NCI-H2196 (cell line): ENCODE data around the gene IFI6.

Source experiments
- DNase-seq: peaks from one replicate; lab custom pipeline; 2025; ENCODE audit not compliant: unreplicated experiment; lab: John Stamatoyannopoulos, UW

IFI6 gene

GRCh38 chr1:27676410-27676809, 4.4 kb upstream of the IFI6 start:
- DNase-seq, result no peak

DNA sequence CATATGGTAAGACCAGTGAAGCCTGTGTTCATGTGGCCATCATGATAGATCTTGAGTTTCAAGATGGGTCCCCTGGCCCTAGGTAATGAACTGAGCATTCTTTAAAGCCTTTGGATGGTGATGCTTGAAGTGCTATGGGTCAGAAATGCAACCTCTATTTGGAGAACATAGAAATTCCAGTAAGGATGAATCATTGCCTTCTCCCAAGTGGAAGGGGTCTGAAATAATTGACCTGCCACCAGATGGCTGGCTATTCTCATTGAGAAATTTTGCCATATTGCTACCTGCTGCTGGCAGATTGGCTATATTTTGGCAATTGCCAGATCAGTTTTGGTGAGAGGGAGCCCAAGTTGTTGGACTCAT, 739 bp upstream of the IFI6 start:
- DNase-seq, result no peak

GRCh38 chr1:27669876-27670275, 2.1 kb downstream of the IFI6 start:
- DNase-seq, result no peak

DNA sequence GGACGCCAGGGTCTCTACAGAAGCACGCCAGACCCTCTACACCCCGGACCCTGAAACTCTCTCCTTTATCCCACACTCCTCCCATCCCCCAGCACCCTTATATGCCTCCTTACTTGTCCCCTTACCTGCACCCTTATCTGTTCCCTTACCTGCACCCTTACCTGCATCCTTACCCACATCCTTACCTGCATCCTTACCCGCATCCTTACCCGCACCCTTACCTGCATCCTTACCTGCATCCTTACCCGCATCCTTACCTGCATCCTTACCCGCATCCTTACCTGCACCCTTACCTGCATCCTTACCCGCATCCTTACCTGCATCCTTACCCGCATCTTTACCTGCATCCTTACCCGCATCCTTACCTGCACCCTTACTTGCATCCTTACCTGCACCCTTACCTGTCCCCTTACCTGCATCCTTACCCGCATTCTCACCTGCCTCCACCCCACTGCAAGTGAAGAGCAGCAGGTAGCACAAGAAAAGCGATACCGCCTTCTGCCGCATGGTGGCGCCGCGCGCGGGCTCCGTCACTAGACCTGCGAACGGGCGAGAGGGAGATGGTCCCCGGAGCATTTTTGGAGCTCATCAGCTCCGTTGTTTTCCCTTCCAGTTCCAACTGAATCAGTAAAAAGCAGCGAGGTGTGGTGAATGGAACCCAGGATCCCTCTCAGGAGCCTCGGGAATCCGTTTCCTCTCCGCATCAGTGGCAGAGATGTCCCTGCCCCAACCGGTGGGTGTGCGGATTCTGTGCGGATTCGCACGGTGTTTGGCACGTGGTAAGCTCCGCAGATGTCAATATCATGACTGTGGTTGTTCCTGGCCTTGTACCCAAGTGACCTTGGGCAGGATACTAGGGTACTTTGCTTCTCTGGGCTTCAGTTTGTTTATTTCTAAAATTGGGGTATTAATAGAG, 2.9 kb downstream of the IFI6 start:
- DNase-seq, result peak; percentile 66

DNA sequence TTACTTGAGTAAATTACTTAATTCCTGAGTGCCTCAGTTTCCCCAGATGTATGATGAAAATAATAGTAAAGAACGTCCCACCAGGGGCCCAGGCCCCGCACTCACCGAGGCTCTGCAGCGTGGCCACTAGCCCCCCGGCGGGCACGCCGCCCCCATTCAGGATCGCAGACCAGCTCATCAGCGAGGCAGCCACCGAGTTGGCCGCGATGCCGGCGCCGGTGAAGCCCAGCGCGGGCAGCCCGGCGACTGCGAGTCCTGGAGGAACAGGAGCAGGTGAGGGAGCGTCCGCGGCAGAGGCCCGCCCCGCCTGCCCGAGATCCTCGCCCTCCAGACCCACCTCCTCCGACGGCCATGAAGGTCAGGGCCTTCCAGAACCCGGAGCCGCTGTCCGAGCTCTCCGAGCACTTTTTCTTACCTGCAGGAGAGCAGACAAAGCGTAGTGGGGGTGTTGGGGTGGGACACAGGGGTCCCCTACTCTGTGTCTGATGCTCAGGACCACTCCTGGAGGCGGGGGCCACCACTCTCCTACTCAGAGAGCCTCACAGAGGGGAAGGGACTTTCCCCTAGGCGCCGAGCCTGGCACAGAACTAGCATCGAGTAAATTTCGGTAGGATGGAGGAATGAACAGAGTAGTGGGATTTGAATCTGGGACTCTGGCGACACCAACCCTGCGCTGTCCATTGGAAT, 3.7 kb downstream of the IFI6 start:
- no peak for DNase-seq

DNA sequence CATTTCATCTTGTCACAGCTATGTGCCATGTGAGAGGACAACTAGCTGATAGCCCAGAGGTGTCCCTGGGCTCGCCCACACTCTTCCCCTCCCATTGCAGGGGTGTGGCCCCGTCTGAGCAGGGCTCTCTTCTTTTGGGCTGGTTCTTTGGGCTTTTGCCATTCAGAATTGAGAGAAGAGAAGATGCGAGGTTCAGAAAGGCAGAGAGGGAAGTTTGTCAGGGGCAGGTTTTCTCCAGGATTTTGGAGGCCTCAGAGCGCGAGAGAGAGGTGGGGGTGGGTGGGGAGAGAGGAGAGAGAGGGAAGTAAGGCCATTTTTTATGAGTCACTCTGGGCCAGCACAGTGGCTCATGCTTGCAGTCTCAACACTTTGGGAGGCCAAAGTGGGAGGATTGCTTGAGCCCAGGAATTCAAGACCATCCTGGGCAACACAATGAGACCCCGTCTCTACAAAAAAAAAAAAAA, 5.2 kb downstream of the IFI6 start:
- no peak for DNase-seq

DNA sequence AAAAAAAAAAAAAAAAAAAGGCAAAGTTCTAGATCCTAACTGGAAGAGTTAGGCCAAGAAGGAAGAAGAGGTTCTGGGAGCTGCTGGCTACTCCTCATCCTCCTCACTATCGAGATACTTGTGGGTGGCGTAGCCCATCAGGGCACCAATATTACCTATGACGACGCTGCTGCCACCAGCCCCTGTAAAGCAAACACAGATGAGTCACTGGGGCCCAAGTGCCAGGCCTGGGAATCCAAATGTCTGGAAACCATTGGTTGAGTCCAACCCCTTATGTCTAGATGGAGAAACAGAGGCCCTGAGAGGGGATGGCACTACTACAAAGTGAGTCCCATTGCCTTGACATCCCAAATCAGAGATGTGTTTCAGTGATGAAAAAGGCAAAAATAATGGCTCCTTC, 5.7 kb downstream of the IFI6 start:
- DNase-seq, result no peak

DNA sequence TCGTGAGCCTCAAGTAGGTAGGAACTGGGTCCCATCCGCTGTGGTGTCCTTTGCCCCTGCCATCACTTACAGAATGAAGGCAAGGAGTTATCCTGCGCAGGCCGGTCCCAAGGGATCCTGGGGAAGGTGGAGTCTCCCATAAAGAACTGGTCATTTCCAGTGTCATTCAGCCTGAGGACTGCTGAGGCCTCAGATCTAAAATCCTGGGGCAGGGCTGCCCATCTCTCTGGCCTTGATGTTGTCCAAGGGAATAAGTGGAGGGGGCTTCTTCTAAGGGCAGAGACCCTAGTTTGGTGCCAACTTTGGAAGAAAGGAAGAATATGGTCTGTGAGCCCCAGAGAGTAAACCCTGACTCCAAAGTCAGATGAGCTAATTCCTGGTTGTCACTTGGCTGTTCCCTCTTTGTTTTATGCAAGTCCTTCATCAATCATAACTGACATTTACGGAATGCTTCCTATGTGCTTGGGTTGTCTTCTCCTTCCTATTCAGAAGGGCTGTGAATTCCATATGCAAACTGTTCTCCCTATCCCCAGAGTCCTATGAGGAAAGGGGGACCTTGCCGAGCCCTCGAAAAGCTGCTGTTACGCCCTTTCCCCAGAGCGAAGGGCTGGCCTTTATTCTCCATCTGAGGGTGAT, 6.9 kb downstream of the IFI6 start:
- DNase-seq, result no peak

DNA sequence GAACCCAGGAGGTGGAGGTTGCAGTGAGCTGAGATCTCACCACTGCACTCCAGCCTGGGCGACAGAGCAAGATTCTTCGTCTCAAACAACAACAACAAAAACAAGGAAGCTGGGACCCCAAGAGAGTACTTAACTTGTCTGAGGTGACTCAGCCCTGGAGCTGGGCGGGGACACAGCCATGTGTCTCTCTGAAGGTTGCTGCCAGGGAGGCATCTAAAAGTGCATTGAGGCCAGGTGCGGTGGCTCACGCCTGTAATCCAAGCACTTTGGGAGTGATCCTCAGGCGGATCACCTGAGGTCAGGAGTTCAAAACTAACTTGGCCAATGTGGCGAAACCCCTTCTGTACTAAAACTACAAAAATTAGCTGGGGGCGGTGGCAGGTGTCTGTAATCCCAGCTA, 7.7 kb downstream of the IFI6 start:
- DNase-seq, result no peak

- peak; percentile 87 for DNase-seq
Observed at GRCh38 chr1:27662707-27663393, 9.1 kb downstream of the IFI6 start.

DNA sequence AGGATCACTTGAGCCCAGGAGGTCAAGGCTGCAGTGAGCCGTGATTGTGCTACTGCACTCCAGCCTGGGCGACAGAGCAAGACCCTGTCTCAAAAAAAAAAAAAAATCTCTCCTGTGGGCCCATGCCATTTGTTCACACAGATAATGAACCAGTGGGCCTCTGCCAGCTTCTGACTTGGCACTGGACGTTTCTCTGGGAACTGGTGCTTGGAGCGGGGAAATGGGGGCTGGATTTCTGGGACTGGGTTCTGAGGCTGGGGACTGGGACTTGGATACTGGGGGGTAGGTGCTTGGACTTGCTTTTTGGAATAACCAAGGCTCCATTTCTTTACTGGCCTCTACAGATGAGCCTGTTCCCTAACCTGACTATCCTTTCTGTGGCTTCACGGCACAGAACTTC, 9.7 kb downstream of the IFI6 start:
- DNase-seq, result no peak

DNA sequence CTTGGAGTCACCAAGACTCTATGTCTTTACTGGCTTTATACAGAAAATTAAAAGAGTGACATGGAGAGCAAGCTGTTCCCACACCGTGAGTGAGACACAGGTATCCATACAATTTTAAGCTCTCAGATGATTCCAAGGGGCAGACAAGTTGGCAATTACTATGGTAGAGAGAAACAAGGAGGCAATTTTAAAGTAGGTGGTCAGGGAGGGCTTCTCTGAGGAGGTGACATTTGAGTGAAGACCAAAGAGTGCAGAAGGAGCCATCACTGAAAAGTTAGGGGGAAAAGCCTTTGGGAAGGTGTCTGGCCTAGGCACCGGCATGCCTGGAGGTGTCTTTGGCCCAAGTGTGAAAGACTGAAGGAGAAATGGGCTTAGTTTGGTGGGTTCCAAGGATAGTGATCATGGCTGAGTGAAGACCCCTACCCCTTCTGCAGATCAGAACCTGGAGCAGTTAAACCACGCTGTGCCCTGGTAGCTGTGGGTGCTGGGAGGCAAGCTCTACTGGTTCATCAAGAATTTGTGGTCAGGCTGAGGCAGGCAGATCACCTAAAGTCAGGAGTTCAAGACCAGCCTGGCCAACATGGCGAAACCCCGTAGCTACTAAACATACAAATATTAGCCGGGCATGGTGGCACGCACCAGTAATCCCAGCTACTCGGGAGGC, 10.4 kb downstream of the IFI6 start:
- no peak for DNase-seq

- no peak for DNase-seq
Observed at GRCh38 chr1:27660300-27660835, 11.6 kb downstream of the IFI6 start.

DNA sequence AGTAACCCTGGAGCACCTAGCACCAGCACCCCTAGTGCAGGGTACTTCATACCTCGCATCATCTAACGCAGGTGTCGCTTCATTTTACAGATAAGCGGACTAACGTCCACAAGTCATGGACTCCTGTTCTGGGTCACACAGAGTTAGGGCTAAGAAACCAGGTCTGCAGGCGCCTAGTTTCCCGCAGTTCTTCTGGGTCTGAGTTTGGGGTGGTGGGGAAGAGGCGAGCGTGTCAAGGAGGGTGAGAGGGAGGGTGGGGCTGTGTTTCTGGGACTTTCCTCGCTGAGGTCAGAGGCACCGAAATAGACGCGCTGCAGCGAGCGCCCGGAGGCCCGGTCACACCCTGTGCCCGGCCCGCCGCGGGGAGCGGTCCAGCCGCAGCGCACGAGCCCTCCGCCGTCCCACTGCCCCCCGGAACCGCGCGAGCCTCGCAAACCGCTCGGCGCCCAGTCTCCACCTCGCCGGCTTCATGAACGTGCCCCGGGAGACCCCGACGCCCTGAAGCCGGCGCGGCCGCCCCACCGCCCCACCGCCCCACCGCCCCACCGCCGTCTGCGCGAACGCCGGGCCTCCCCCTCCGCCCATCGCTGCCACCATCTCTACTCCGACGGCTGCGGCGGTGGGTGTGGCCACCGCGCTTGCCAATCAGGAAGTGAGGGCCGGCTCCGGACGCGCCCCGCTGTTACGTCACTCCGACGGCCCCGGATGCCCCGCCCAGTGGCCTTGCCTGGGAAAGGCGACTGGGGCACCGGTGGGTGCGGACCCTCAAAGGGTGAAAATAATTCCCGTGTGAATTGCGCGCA, 12.3 kb downstream of the IFI6 start:
- DNase-seq, result peak; percentile 92

DNA sequence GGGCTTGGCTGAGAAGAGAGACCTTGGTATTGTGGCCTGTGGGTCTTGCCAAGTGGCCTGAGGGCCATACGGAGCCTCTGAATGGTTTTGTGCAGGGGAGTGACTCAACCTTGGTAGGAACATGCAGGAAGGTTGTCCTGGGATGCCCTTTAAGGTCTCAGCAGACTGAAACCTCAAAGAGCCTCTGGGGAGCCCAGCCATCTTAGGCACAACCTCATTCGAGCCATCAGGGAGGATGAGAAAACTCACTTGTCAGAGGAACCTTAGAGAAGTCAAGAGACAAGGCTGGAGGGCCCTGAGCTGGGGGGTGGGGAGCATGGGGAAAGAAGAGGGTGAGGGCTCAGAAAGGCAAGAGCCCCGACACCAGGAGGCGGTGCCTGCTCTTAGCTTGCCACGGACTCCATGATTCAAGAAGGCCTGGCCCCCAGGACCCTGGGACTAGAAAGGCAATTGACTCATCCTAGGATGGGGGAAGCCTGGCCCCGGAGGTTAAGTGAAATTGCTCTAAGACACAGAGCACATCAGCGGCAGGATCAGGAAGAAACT, 13.0 kb downstream of the IFI6 start:
- no peak for DNase-seq

DNA sequence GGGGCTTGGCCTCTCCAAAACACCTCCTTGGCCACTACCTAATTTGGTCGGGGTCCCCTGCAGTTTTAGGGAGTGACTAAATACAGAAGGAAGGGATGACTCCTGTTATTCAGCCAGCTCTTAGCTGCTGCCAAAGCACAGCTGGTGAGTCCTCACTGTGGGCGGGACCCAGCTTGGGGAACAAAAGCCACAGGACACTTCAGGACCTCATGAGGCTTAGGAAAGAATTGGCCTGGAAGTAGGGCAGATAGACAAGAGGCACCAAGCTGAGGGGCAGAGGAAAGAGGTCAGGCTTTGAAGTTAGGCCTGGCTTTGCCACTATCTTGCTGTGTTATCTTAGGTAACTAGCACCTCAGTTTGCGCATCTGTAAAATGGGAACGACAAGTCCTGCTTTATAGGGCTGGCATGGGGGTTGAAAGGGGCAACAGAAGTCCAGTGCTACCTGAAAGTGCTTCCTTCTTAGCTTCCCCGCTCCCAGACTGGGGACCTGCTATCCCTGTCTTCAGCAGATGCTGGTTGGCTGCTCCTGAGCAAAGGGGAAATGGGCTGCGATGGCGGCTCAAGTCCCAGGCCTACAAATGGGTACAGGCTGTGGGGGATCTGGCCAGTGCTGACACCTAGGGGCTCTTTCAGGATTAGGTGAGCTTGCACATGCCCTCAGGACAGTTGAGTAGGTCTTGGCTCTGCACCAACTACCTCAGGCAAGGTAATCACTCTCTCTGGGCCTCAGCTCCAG, 15.7 kb downstream of the IFI6 start:
- DNase-seq, result peak; percentile 28

DNA sequence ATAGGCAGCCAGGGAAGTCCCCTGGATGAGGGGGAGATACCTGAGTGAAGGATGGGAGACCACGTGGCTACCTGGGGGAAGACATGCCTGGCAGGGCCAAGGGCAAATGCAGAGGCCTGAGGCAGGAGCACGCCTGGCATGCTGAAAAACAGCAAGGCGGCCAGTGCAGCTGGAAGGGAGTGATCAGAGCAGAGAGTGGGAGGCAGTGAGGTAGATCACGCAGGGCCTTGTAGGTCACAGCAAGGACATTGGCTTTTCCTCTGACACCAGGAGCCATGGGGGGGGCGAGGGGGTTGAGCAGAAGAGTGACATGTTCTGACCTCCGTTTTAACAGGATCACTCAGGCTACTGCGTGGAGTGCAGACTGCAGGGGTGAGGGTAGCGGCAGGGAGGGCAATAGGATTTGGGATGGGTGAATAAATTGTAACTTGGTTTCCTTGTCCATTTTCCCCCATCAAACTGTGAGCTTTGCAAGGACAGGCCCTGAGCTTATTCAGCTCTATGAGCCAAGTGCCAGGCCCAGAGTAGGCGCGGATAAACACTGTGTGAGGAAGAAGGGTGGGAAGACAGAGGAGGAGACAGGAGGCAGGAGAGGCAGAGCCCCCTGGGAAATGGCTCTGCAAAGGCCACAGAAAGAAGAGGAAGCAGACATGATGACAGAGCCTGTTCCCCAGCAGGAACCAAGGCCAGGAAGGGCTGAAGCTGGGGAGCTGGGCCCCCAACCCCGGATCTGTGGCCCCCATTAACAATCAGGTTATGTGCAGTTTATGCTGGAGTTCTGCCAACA, 16.6 kb downstream of the IFI6 start:
- DNase-seq, result no peak
